DND-41 (cell line): ENCODE data around the gene CLDN7.

Experiments used
- ATAC-seq: fragments of 200-7000 bp; cut with Tn5 transposase; 3 replicates; pipeline ENCODE4 v1.9.1; 2021; ENCODE audit warnings: low read depth; ENCODE audit not compliant: insufficient read depth
- DNase-seq: peaks from one replicate; pipeline ENCODE4 v3.0.0-alpha.2; 2020
- H2AFZ ChIP-seq: 2 replicates; pipeline ENCODE4 v1.6.0; 2012; ENCODE audit warnings: low read depth, low read length
- H3K27ac ChIP-seq: 2 replicates; pipeline ENCODE4 v1.5.1; 2012; ENCODE audit warnings: low read length, inconsistent platforms
- H3K27me3 ChIP-seq: fragments of 200-600 bp; sonication (generic); 2 replicates; pipeline ENCODE4 v1.6.0; 2012; ENCODE audit warnings: low read length, mild to moderate bottlenecking, inconsistent platforms; ENCODE audit not compliant: insufficient read depth, poor library complexity
- H3K36me3 ChIP-seq: 2 replicates; pipeline ENCODE4 v1.5.1; 2012; ENCODE audit warnings: low read length, inconsistent platforms; ENCODE audit not compliant: insufficient read depth
- H3K4me1 ChIP-seq: 2 replicates; pipeline ENCODE4 v1.5.1; 2012; ENCODE audit warnings: mild to moderate bottlenecking, low read length; ENCODE audit not compliant: insufficient read depth
- H3K4me2 ChIP-seq: 2 replicates; pipeline ENCODE4 v1.6.0; 2012; ENCODE audit warnings: mild to moderate bottlenecking, moderate library complexity, low read length, inconsistent platforms; ENCODE audit not compliant: insufficient read depth
- H3K4me3 ChIP-seq, 2 experiments: fragments of 200-600 bp in 1 of 2; shearing (Covaris generic) in 1 of 2; 2 replicates each; pipeline ENCODE4 v1.5.1; 2012 to 2016; ENCODE audit warnings: inconsistent platforms in 2 of 2, low read length in 2 of 2, mild to moderate bottlenecking in 2 of 2, low read depth in 1 of 2, moderate library complexity in 1 of 2
- H3K79me2 ChIP-seq: 2 replicates; pipeline ENCODE4 v1.6.0; 2012; ENCODE audit warnings: low read length, inconsistent platforms; ENCODE audit not compliant: insufficient read depth
- H3K9ac ChIP-seq: 2 replicates; pipeline ENCODE4 v1.6.0; 2012; ENCODE audit warnings: low read depth, mild to moderate bottlenecking, inconsistent platforms, low read length, moderate library complexity
- H3K9me3 ChIP-seq: 2 replicates; pipeline ENCODE4 v1.5.1; 2012; ENCODE audit warnings: low read length, moderate library complexity, mild to moderate bottlenecking, inconsistent platforms; ENCODE audit not compliant: insufficient read depth, severe bottlenecking
- H4K20me1 ChIP-seq: 2 replicates; pipeline ENCODE4 v1.6.0; 2012; ENCODE audit warnings: low read length; ENCODE audit not compliant: insufficient read depth
- CTCF ChIP-seq: IDR thresholded peaks from 2 replicates; pipeline ENCODE4 v1.5.1; 2012; ENCODE audit warnings: borderline replicate concordance, low read length, moderate library complexity, mild to moderate bottlenecking; ENCODE audit not compliant: poor library complexity, severe bottlenecking; ENCODE audit errors: extremely low read depth
- EZH2 ChIP-seq: IDR thresholded peaks from 3 replicates; pipeline ENCODE4 v1.6.1; 2012; ENCODE audit warnings: borderline replicate concordance, low read depth, mild to moderate bottlenecking, moderate library complexity, low read length, inconsistent platforms; ENCODE audit not compliant: severe bottlenecking

CLDN7 gene

DNA sequence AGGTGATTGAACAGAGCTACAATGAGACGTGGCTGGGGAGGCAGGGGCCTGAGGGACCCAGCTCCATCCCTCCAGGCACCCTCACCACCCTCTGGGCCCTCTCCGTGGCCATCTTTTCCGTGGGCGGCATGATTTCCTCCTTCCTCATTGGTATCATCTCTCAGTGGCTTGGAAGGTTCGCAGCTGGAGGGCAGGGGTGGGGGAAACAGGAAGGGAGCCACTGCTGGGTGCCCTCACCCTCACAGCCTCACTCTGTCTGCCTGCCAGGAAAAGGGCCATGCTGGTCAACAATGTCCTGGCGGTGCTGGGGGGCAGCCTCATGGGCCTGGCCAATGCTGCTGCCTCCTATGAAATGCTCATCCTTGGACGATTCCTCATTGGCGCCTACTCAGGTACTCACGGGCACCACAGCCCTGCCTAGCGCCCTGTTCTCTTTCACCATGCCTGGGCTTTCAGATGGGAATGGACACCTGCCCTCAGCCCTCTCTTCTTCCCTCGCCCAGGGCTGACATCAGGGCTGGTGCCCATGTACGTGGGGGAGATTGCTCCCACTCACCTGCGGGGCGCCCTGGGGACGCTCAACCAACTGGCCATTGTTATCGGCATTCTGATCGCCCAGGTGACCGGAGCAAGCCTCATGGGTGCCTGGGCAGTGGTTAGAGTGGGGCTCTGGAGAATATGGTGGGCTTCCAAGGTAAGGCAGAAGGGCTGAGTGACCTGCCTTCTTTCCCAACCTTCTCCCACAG is 21.4 kb upstream of the CLDN7 start:
- Histone ChIP-seq H3K4me1 (peaks cover 27% of the 10 kb centered on the region), H3K27ac (no peak overlapping the region), H3K27me3 (peaks cover 15% of the 10 kb centered on the region), H3K36me3 (no peaks in the 10 kb centered on the region), H2AFZ (no peak overlapping the region), H3K9me3 (no peaks in the 10 kb centered on the region), H3K9ac (no peak overlapping the region), H4K20me1 (no peaks in the 10 kb centered on the region), H3K4me2 (no peak overlapping the region), H3K79me2 (no peaks in the 10 kb centered on the region), H3K4me3 (no peak overlapping the region)
- DNase-seq (no peak), ATAC-seq (no peak)
- no peak for TF ChIP-seq EZH2

GRCh38 chr17:7282752-7283321 is 20.6 kb upstream of the CLDN7 start:
- Histone ChIP-seq H3K27me3 (peaks cover 13% of the 10 kb centered on the region), H3K27ac (no peak overlapping the region), H3K79me2 (no peaks in the 10 kb centered on the region), H3K4me2 (no peak overlapping the region), H3K4me1 (peaks cover 27% of the 10 kb centered on the region), H2AFZ (no peak overlapping the region), H3K36me3 (no peaks in the 10 kb centered on the region), H3K9me3 (no peaks in the 10 kb centered on the region), H3K4me3 (no peak overlapping the region), H4K20me1 (no peaks in the 10 kb centered on the region), H3K9ac (no peak overlapping the region)
- DNase-seq (no peak), ATAC-seq (no peak)
- no peak for TF ChIP-seq CTCF
- no peak for TF ChIP-seq EZH2

GRCh38 chr17:7281953-7282751 is 19.9 kb upstream of the CLDN7 start:
- Histone ChIP-seq H3K9me3 (no peaks in the 10 kb centered on the region), H4K20me1 (no peaks in the 10 kb centered on the region), H3K27me3 (peaks cover 8% of the 10 kb centered on the region), H3K4me1 (peaks cover 27% of the 10 kb centered on the region), H3K4me3 (peak overlapping the region in 1 of 2 experiments; percentile 49; a peak in 2 of 4 replicates), H3K36me3 (no peaks in the 10 kb centered on the region), H3K79me2 (no peaks in the 10 kb centered on the region), H3K4me2 (peak overlapping the region; percentile 65), H2AFZ (peak overlapping the region; percentile 8; the same call in 1 of the 2 replicates), H3K27ac (no peak overlapping the region), H3K9ac (peak overlapping the region; percentile 27; the same call in 1 of the 2 replicates)
- TF ChIP-seq CTCF (no peak), EZH2 (no peak)
- no peak for ATAC-seq
- DNase-seq, result no peak
